Liver (tissue), 3 donors: ENCODE results near the gene DPM2.

Experiments used
- CTCF ChIP-seq: fragments of 150-350 bp; IDR thresholded peaks from 2 replicates; pipeline ENCODE4 v1.5.1; 2017; ENCODE audit warnings: improper control_type of control experiment, low read depth, low read length; ENCODE audit not compliant: missing input control
- FOXA1 ChIP-seq: IDR thresholded peaks from 2 replicates; pipeline ENCODE4 v1.6.1; 2016; ENCODE audit warnings: antibody characterized with exemption
- FOXA2 ChIP-seq: IDR thresholded peaks from 2 replicates; pipeline ENCODE4 v1.6.1; 2016; ENCODE audit warnings: antibody characterized with exemption
- HNF4G ChIP-seq: IDR thresholded peaks from 2 replicates; pipeline ENCODE4 v1.6.1; 2016; ENCODE audit warnings: antibody characterized with exemption
- MAX ChIP-seq: IDR thresholded peaks from 2 replicates; pipeline ENCODE4 v1.6.1; 2016; ENCODE audit warnings: antibody characterized with exemption
- NR2F2 ChIP-seq: IDR thresholded peaks from 2 replicates; pipeline ENCODE4 v1.6.1; 2016; ENCODE audit warnings: antibody characterized with exemption
- SP1 ChIP-seq: IDR thresholded peaks from 2 replicates; pipeline ENCODE4 v1.6.1; 2018; ENCODE audit warnings: antibody characterized with exemption, mild to moderate bottlenecking
- TAF1 ChIP-seq: conservative IDR thresholded peaks from 2 replicates; pipeline ENCODE4 v1.6.1; 2016; ENCODE audit warnings: antibody characterized with exemption, mild to moderate bottlenecking
- TF ChIP-seq, protein P1 (sequence below): IDR thresholded peaks from 2 replicates; pipeline ENCODE4 v1.6.1; 2016; ENCODE audit warnings: antibody characterized with exemption
- donor health status: healthy.
- donor health status: healthy.

- TF ChIP-seq CTCF, result no peak
- no peak for TF ChIP-seq SP1
- TF ChIP-seq TAF1, result no peak
- no peak for TF ChIP-seq FOXA1
- TF ChIP-seq HNF4G, result no peak
- no peak for TF ChIP-seq NR2F2
- no peak for TF ChIP-seq MAX
- TF ChIP-seq FOXA2, result no peak
- TF ChIP-seq, protein P1, sequence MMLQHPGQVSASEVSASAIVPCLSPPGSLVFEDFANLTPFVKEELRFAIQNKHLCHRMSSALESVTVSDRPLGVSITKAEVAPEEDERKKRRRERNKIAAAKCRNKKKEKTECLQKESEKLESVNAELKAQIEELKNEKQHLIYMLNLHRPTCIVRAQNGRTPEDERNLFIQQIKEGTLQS, result no peak
Measured at GRCh38 chr9:127934986-127935385, 2.7 kb downstream of the DPM2 start.
